Stimulated activated naive CD4-positive, alpha-beta T cell treated with Interleukin-2 at 50 U/mL for 16 hours (primary cell): Measurements from ENCODE around the gene ZNF688.

Experiments
- DNase-seq: peaks from one replicate; lab custom pipeline; 2025; lab: John Stamatoyannopoulos, UW

Gene ZNF688

GRCh38 chr16:30585400-30586191 is 14.1 kb upstream of the ZNF688 start, which contains the start of gene ZNF785:
Gene ZNF785 (minus strand): TSS chr16:30585697. CDS start chr16:30585611, 86 bp downstream.
- peak; percentile 93 for DNase-seq

GRCh38 chr16:30585022-30585399 is 13.5 kb upstream of the ZNF688 start:
- no peak for DNase-seq

- no peak for DNase-seq
These were observed 11.3 kb upstream of the ZNF688 start for GRCh38 chr16:30582611-30583340.

GRCh38 chr16:30581457-30581856 is 9.9 kb upstream of the ZNF688 start:
- no peak for DNase-seq

- DNase-seq, result no peak
These were observed 3.2 kb upstream of the ZNF688 start for GRCh38 chr16:30574678-30575077.

GRCh38 chr16:30570636-30571444 is 674 bp downstream of the ZNF688 start:
- no peak for DNase-seq

- no peak for DNase-seq
These were observed 1.5 kb downstream of the ZNF688 start for GRCh38 chr16:30569746-30570635.

GRCh38 chr16:30569281-30569680 is 2.2 kb downstream of the ZNF688 start:
- no peak for DNase-seq

- DNase-seq, result peak; percentile 52
These were observed 3.4 kb downstream of the ZNF688 start for GRCh38 chr16:30567991-30568638.

- DNase-seq, result peak; percentile 78
These were observed 4.1 kb downstream of the ZNF688 start for GRCh38 chr16:30567160-30567990.

GRCh38 chr16:30566531-30566930 is 5.0 kb downstream of the ZNF688 start:
- DNase-seq, result no peak

GRCh38 chr16:30565984-30566383 is 5.5 kb downstream of the ZNF688 start:
- no peak for DNase-seq

- DNase-seq, result no peak
These were observed 6.0 kb downstream of the ZNF688 start for GRCh38 chr16:30565526-30565925.

GRCh38 chr16:30562021-30562420 is 9.5 kb downstream of the ZNF688 start:
- DNase-seq, result no peak

- peak; percentile 7 for DNase-seq
These were observed 10.3 kb downstream of the ZNF688 start for GRCh38 chr16:30561089-30561816.

GRCh38 chr16:30559690-30560089 is 11.8 kb downstream of the ZNF688 start:
- DNase-seq, result no peak

- DNase-seq, result no peak
These were observed 12.6 kb downstream of the ZNF688 start for GRCh38 chr16:30558789-30559377.

GRCh38 chr16:30557957-30558788 is 13.3 kb downstream of the ZNF688 start, which contains the start of gene ZNF764:
Gene ZNF764 (minus strand): TSS chr16:30558374. CDS start chr16:30558182, 192 bp downstream.
- DNase-seq, result peak; percentile 98
